ENCODE results near the gene RAMP3. TPM values are rescaled to one million over a fixed set of nuclear protein-coding genes. Genes with fewer than 3 reads are reported as not detected.

RAMP3 gene
- total RNA-seq, 1 experiment from 2014 or later, result not detected

GRCh38 chr7:45230611-45231165 lies 73.1 kb downstream of the RAMP3 start:
- in situ Hi-C loops (cut with HindIII; ENCODE audit: low sequenced_read_pairs), result no loop called here
- no peak for DNase-seq (ENCODE audit: low spot score)

- DNase-seq (ENCODE audit: low spot score), result no peak
These were observed 75.7 kb downstream of the RAMP3 start for GRCh38 chr7:45233249-45233775.

More at GRCh38 chr7:45233249-45233775, 75.7 kb downstream of the RAMP3 start:
- in situ Hi-C loops (cut with HindIII; ENCODE audit: low sequenced_read_pairs), result no loop called here

Other genes starting within 250 kb of the RAMP3 start
- gene MYO1G, start 178.8 kb upstream of the RAMP3 start, total RNA-seq (2014; rRNA removed; shearing (Covaris generic)), result 0.37 and 0.98 TPM in 2 replicates
- 30.2 and 34.2 TPM in 2 replicates for gene CCM2, start 157.6 kb upstream of the RAMP3 start, total RNA-seq (2014; rRNA removed; shearing (Covaris generic))
- not detected in 2 replicates for gene NACAD, start 68.8 kb upstream of the RAMP3 start, total RNA-seq (2014; rRNA removed; shearing (Covaris generic))
- gene TBRG4, start 46.1 kb upstream of the RAMP3 start, total RNA-seq (2014; rRNA removed; shearing (Covaris generic)), result 133 and 136 TPM in 2 replicates